H1 (cell line): ENCODE data around the gene BZW1. TPM values are rescaled to one million over a fixed set of nuclear protein-coding genes. Genes with fewer than 3 reads are reported as not detected.

Experiments used
- CTCF ChIA-PET: fragments of 300-600 bp; sonication (Branson Sonifier 250); formaldehyde crosslinking; loops from one replicate; lab custom pipeline; 2021; ENCODE audit not compliant: partially characterized antibody; lab: Charles Lee
- POLR2A ChIA-PET: fragments of 300-600 bp; sonication (Branson Sonifier 250); formaldehyde crosslinking; loops from one replicate; lab custom pipeline; 2021; ENCODE audit warnings: inconsistent platforms; ENCODE audit not compliant: partially characterized antibody; lab: Charles Lee
- DNase-seq, 2 experiments: peaks; one replicate each; pipeline versions ENCODE4 v3.0.0 to v3.0.0-alpha.2; 2010 to 2022; ENCODE audit warnings: low spot score in 2 of 2, low read depth in 1 of 2, mixed read lengths in 1 of 2
- FAIRE-seq: peaks from 2 replicates; lab custom pipeline; 2011; peaks lifted over from hg19 to GRCh38; lab: Jason Lieb, UNC
- H2AFZ ChIP-seq: 2 replicates; pipeline ENCODE4 v1.8.1; 2012; ENCODE audit warnings: low read length, inconsistent platforms
- H2AK5ac ChIP-seq: 2 replicates; pipeline ENCODE4 v1.6.1; 2013; ENCODE audit warnings: low read depth, low read length
- H2BK120ac ChIP-seq: replicated peaks from 2 replicates; pipeline ENCODE3; 2013; ENCODE audit warnings: low read depth, low read length, inconsistent platforms
- H2BK12ac ChIP-seq: 2 replicates; pipeline ENCODE4 v1.6.1; 2013; ENCODE audit warnings: low read depth, low read length
- H2BK15ac ChIP-seq: 2 replicates; pipeline ENCODE4 v1.6.1; 2013; ENCODE audit warnings: low read length
- H2BK20ac ChIP-seq: 2 replicates; pipeline ENCODE4 v1.6.1; 2013; ENCODE audit warnings: low read length
- H2BK5ac ChIP-seq: 2 replicates; pipeline ENCODE4 v1.6.1; 2013; ENCODE audit warnings: low read depth, low read length
- H3K14ac ChIP-seq: 2 replicates; pipeline ENCODE4 v1.6.1; 2013; ENCODE audit warnings: inconsistent platforms; ENCODE audit not compliant: insufficient read length
- H3K18ac ChIP-seq: 2 replicates; pipeline ENCODE4 v1.6.1; 2013; ENCODE audit warnings: low read length; ENCODE audit errors: extremely low read depth
- H3K23ac ChIP-seq: 2 replicates; pipeline ENCODE4 v1.6.1; 2013; ENCODE audit warnings: inconsistent platforms; ENCODE audit not compliant: insufficient read length
- H3K23me2 ChIP-seq: 2 replicates; pipeline ENCODE4 v1.6.1; 2013; ENCODE audit warnings: low read depth, low read length
- H3K27ac ChIP-seq: 2 replicates; pipeline ENCODE4 v1.6.1; 2011; ENCODE audit warnings: low read depth, low read length, inconsistent platforms
- H3K27me3 ChIP-seq, 4 experiments: replicated peaks in 1 of 4; 1 replicate in 1 of 4; 2 replicates in 3 of 4; pipeline versions ENCODE4 v1.6.1 to v1.8.1; 2011 to 2013; ENCODE audit warnings: low read length in 3 of 4, mild to moderate bottlenecking in 3 of 4, inconsistent platforms in 2 of 4, mixed read lengths in 2 of 4, moderate library complexity in 1 of 4; ENCODE audit not compliant: control insufficient read depth in 3 of 4, insufficient read depth in 3 of 4; ENCODE audit errors: extremely low read depth in 1 of 4
- H3K36me3 ChIP-seq, 4 experiments: 2 replicates each; pipeline versions ENCODE4 v1.6.1 to v1.8.1; 2011 to 2013; ENCODE audit warnings: mild to moderate bottlenecking in 4 of 4, low read length in 3 of 4, moderate library complexity in 2 of 4, control low read depth in 1 of 4, inconsistent platforms in 1 of 4; ENCODE audit not compliant: insufficient read depth in 4 of 4, control insufficient read depth in 2 of 4
- H3K4ac ChIP-seq: replicated peaks from 2 replicates; pipeline ENCODE3; 2013; ENCODE audit warnings: low read length, low read depth, mixed read lengths, inconsistent platforms; ENCODE audit not compliant: insufficient read length
- H3K4me1 ChIP-seq, 4 experiments: replicated peaks in 1 of 4; 1 replicate in 1 of 4; 2 replicates in 3 of 4; pipeline versions ENCODE4 v1.6.1 to v1.8.1; 2011 to 2013; ENCODE audit warnings: low read length in 3 of 4, inconsistent platforms in 2 of 4, mixed read lengths in 1 of 4; ENCODE audit not compliant: insufficient read depth in 4 of 4, control insufficient read depth in 3 of 4
- H3K4me2 ChIP-seq, 2 experiments: 2 replicates each; pipeline versions ENCODE4 v1.6.1 to v1.8.1; 2011 to 2013; ENCODE audit warnings: low read depth in 2 of 2, low read length in 2 of 2, control low read depth in 1 of 2, inconsistent platforms in 1 of 2, mild to moderate bottlenecking in 1 of 2; ENCODE audit not compliant: insufficient read depth in 1 of 2
- H3K4me3 ChIP-seq, 4 experiments: fragments of 200-600, 300-600 bp in 1 of 4; sonication (generic), shearing (Covaris generic), sonication (Bioruptor Twin) in 1 of 4; 2 replicates each; pipeline versions ENCODE4 v1.5.1 to v1.8.1; 2011 to 2016; ENCODE audit warnings: low read length in 4 of 4, low read depth in 3 of 4, control low read depth in 2 of 4, inconsistent platforms in 2 of 4, mild to moderate bottlenecking in 2 of 4, mixed read lengths in 1 of 4, moderate library complexity in 1 of 4; ENCODE audit not compliant: insufficient read depth in 2 of 4; ENCODE audit errors: extremely low read depth in 1 of 4
- H3K56ac ChIP-seq: replicated peaks from 2 replicates; pipeline ENCODE3; 2013; ENCODE audit warnings: low read depth, mild to moderate bottlenecking, mixed read lengths, low read length, inconsistent platforms; ENCODE audit not compliant: insufficient read length
- H3K79me1 ChIP-seq: 2 replicates; pipeline ENCODE4 v1.6.1; 2013; ENCODE audit warnings: low read depth, low read length, control low read depth
- H3K79me2 ChIP-seq, 2 experiments: 2 replicates each; pipeline versions ENCODE4 v1.6.1 to v1.8.1; 2012 to 2013; ENCODE audit warnings: low read length in 2 of 2, mild to moderate bottlenecking in 2 of 2, inconsistent platforms in 1 of 2; ENCODE audit not compliant: insufficient read depth in 2 of 2, control insufficient read depth in 1 of 2
- H3K9ac ChIP-seq, 4 experiments: replicated peaks in 1 of 4; 1 replicate in 1 of 4; 2 replicates in 3 of 4; pipeline versions ENCODE4 v1.6.1 to v1.8.1; 2011 to 2013; ENCODE audit warnings: low read depth in 3 of 4, low read length in 3 of 4, control low read depth in 2 of 4, mild to moderate bottlenecking in 2 of 4, moderate library complexity in 2 of 4, inconsistent platforms in 1 of 4; ENCODE audit errors: extremely low read depth in 1 of 4
- H3K9me3 ChIP-seq, 2 experiments: 2 replicates each; pipeline versions ENCODE4 v1.6.1 to v1.8.1; 2012 to 2013; ENCODE audit warnings: mild to moderate bottlenecking in 2 of 2, moderate library complexity in 2 of 2, control low read depth in 1 of 2, inconsistent platforms in 1 of 2, low read depth in 1 of 2, low read length in 1 of 2, mixed read lengths in 1 of 2; ENCODE audit not compliant: insufficient read depth in 2 of 2
- H4K20me1 ChIP-seq, 2 experiments: replicated peaks in 1 of 2; 2 replicates each; pipeline versions ENCODE3 to v1.8.1; 2011 to 2013; ENCODE audit warnings: inconsistent platforms in 2 of 2, low read length in 2 of 2, mild to moderate bottlenecking in 1 of 2; ENCODE audit not compliant: insufficient read depth in 2 of 2, control insufficient read depth in 1 of 2
- H4K5ac ChIP-seq: 2 replicates; pipeline ENCODE4 v1.6.1; 2013; ENCODE audit warnings: low read length, low read depth, mixed read lengths, inconsistent platforms; ENCODE audit not compliant: insufficient read length
- H4K8ac ChIP-seq: 2 replicates; pipeline ENCODE4 v1.8.0; 2013; ENCODE audit warnings: mild to moderate bottlenecking, moderate library complexity, low read length, inconsistent platforms; ENCODE audit not compliant: insufficient read depth; ENCODE audit errors: extremely low read depth
- H4K91ac ChIP-seq: replicated peaks from 2 replicates; pipeline ENCODE3; 2013; ENCODE audit warnings: low read length, mixed read lengths, inconsistent platforms; ENCODE audit not compliant: insufficient read length
- ASH2L ChIP-seq: fragments of 200-600, 300-600 bp; sonication (generic); IDR thresholded peaks from one replicate; pipeline ENCODE4 v1.7.1; 2017; ENCODE audit warnings: low read length
- CBX8 ChIP-seq: fragments of 300-800, 300-1000 bp; sonication (generic); IDR thresholded peaks from 2 replicates; pipeline ENCODE4 v1.7.1; 2016; ENCODE audit warnings: low read depth, low read length, borderline replicate concordance
- EZH2 ChIP-seq: fragments of 200-600 bp; sonication (generic); IDR thresholded peaks from 2 replicates; pipeline ENCODE4 v1.7.1; 2012; ENCODE audit warnings: low read depth, mild to moderate bottlenecking, moderate library complexity, low read length, inconsistent platforms; ENCODE audit not compliant: severe bottlenecking
- HDAC2 ChIP-seq, 2 experiments: fragments of 300-600 bp in 1 of 2; sonication (generic) in 1 of 2; IDR thresholded peaks; 2 replicates each; pipeline ENCODE4 v1.6.1; 2011 to 2012; ENCODE audit warnings: low read depth in 2 of 2, low read length in 2 of 2, mild to moderate bottlenecking in 2 of 2, moderate library complexity in 2 of 2, borderline replicate concordance in 1 of 2, inconsistent platforms in 1 of 2
- JUND ChIP-seq: IDR thresholded peaks from 2 replicates; pipeline ENCODE4 v1.6.1; 2011; ENCODE audit warnings: mild to moderate bottlenecking, improper control_type of control experiment, low read length
- KDM5A ChIP-seq: fragments of 200-600 bp; IDR thresholded peaks from 2 replicates; pipeline ENCODE4 v1.7.1; 2012; ENCODE audit warnings: mild to moderate bottlenecking, low read length, inconsistent platforms, mixed read lengths
- RFX5 ChIP-seq: IDR thresholded peaks from 2 replicates; pipeline ENCODE4 v1.6.1; 2011; ENCODE audit warnings: low read depth, low read length, improper control_type of control experiment, borderline replicate concordance
- SAP30 ChIP-seq: fragments of 300-600 bp; sonication (generic); IDR thresholded peaks from 2 replicates; pipeline ENCODE4 v1.7.1; 2012; ENCODE audit warnings: low read length, moderate library complexity, mild to moderate bottlenecking, inconsistent platforms; ENCODE audit not compliant: insufficient read depth, insufficient replicate concordance
- SIN3A ChIP-seq, 2 experiments: IDR thresholded peaks in 1 of 2; conservative IDR thresholded peaks in 1 of 2; 2 replicates each; pipeline ENCODE4 v1.6.1; 2011 to 2012; ENCODE audit warnings: low read length in 2 of 2, improper control_type of control experiment in 1 of 2, low read depth in 1 of 2, mild to moderate bottlenecking in 1 of 2
- SIX5 ChIP-seq: IDR thresholded peaks from 2 replicates; pipeline ENCODE4 v1.6.1; 2011; ENCODE audit warnings: mild to moderate bottlenecking, low read depth, low read length
- SP1 ChIP-seq: IDR thresholded peaks from 2 replicates; pipeline ENCODE4 v1.6.1; 2011; ENCODE audit warnings: low read depth, low read length
- SUZ12 ChIP-seq: fragments of 200-600 bp; sonication (generic); IDR thresholded peaks from 2 replicates; pipeline ENCODE4 v1.6.1; 2012; ENCODE audit warnings: mild to moderate bottlenecking, inconsistent platforms, low read length, moderate library complexity, mixed read lengths
- WGBS, 2 experiments: shearing (Covaris generic) in 1 of 2; methylation state at CpG; one replicate each; pipeline versions ENCODE4 v1.1.6 to v1.1.7; 2013 to 2015; ENCODE audit warnings: low lambda C conversion rate in 2 of 2, mixed read lengths in 2 of 2, inconsistent platforms in 1 of 2, low coverage in 1 of 2, missing lambda C conversion rate in 1 of 2; ENCODE audit not compliant: insufficient replicate concordance in 2 of 2, insufficient coverage in 1 of 2, insufficient read length in 1 of 2; ENCODE audit errors: extremely low coverage in 1 of 2, missing lambda C conversion rate in 1 of 2; 5-methylcytosine and 5-hydroxymethylcytosine counted together
- polyA plus RNA-seq, 7 experiments: library from polyadenylated mRNA; depleted of rRNA in 3 of 7; stranded (reverse) in 5 of 7; unstranded in 2 of 7; fragments of >200 nt in 5 of 7; fragments of 200-250 nt in 2 of 7; gene quantifications; 1 replicate in 5 of 7; 2 replicates in 1 of 7; 4 replicates in 1 of 7; pipeline versions ENCODE4 v1.2.1 to v1.2.3, GENCODE V29; 2011 to 2013; ENCODE audit warnings: missing spikeins in 2 of 7, mixed read lengths in 2 of 7
- total RNA-seq: library from RNA; stranded (reverse); fragmentation: NEBNext Ultra II Directional; extraction: Animal tissue kit (Norgen Biotek cat#: 25700); gene quantifications from 2 replicates; pipeline ENCODE4 v1.2.1, GENCODE V29; 2021

Gene BZW1
- total and polyA plus RNA-seq, 2 of the 8 experiments (the other 6 are each of a cell fraction or from before 2014, with no cell fraction given): 152 to 335 TPM

- POLR2A ChIA-PET: interaction anchor here (1.6 kb wide), 1 partner anchor 11 kb away, joined by 8 read pairs; the partner anchor contains the start of gene CLK1
- TF ChIP-seq SP1: no peak
- TF ChIP-seq JUND: no peak
- no peak for TF ChIP-seq CBX8
- no peak for TF ChIP-seq KDM5A
- no peak for TF ChIP-seq EZH2
- no peak for TF ChIP-seq ASH2L
- no peak for TF ChIP-seq SIN3A (conservative IDR thresholded peaks at IDR 0.05 in 1 of 2, IDR thresholded peaks at IDR 0.05 in 1 of 2; ENCODE audit: low read depth in 1 of 2, low read length in 2 of 2)
- TF ChIP-seq SUZ12: no peak
- no peak for TF ChIP-seq HDAC2 (IDR thresholded peaks at IDR 0.05; ENCODE audit: borderline replicate concordance in 1 of 2, low read depth in 2 of 2, low read length in 2 of 2)
- TF ChIP-seq RFX5: no peak
- no peak for TF ChIP-seq SIX5
- no peak for TF ChIP-seq SAP30
Measured at GRCh38 chr2:200852605-200853004, 40.9 kb downstream of the BZW1 start.

More at GRCh38 chr2:200852605-200853004, 40.9 kb downstream of the BZW1 start:
- H3K27me3 ChIP-seq: no peaks in the 10 kb centered on the region
- CTCF ChIA-PET: interaction anchor here (0.8 kb wide), 1 partner anchor 216 kb away, joined by 3 read pairs; no protein-coding TSS in a partner anchor
- H3K79me1 ChIP-seq: no peaks in the 10 kb centered on the region
- H3K9ac ChIP-seq: no peak overlapping the region
- H3K23ac ChIP-seq: no peak overlapping the region
- no peak overlapping the region for H2AK5ac ChIP-seq
- no peak overlapping the region for H3K18ac ChIP-seq
- peaks cover 2% of the 10 kb centered on the region in 2 experiments for H4K20me1 ChIP-seq
- DNase-seq (no peak), FAIRE-seq (no peak)
- H3K4me2 ChIP-seq: no peak overlapping the region
- no peak overlapping the region for H3K56ac ChIP-seq
- no peak overlapping the region for H2BK120ac ChIP-seq
- no peak overlapping the region for H4K5ac ChIP-seq
- H3K36me3 ChIP-seq: peaks cover 20 to 68% (median 47%) of the 10 kb centered on the region in 4 experiments
- H3K27ac ChIP-seq: no peak overlapping the region
- H2BK15ac ChIP-seq: no peak overlapping the region
- H2BK20ac ChIP-seq: no peak overlapping the region
- H3K9me3 ChIP-seq: no peaks in the 10 kb centered on the region
- H2BK5ac ChIP-seq: no peak overlapping the region
- no peaks in the 10 kb centered on the region for H3K4me1 ChIP-seq
- H4K91ac ChIP-seq: no peak overlapping the region
- no peak overlapping the region for H3K4me3 ChIP-seq
- no peak overlapping the region for H3K14ac ChIP-seq
- H3K79me2 ChIP-seq: no peaks in the 10 kb centered on the region
- WGBS, 2 experiments: 91% methylated on average over 2 of the region's 2 CpGs; no CpG with 5 or more reads in 1 of the 2 experiments
- no peaks in the 10 kb centered on the region for H3K23me2 ChIP-seq
- no peak overlapping the region for H2BK12ac ChIP-seq
- H4K8ac ChIP-seq: no peak overlapping the region
- no peak overlapping the region for H2AFZ ChIP-seq
- H3K4ac ChIP-seq: no peak overlapping the region
